Measurements from ENCODE around the gene CLDN12.

Gene CLDN12

DNA sequence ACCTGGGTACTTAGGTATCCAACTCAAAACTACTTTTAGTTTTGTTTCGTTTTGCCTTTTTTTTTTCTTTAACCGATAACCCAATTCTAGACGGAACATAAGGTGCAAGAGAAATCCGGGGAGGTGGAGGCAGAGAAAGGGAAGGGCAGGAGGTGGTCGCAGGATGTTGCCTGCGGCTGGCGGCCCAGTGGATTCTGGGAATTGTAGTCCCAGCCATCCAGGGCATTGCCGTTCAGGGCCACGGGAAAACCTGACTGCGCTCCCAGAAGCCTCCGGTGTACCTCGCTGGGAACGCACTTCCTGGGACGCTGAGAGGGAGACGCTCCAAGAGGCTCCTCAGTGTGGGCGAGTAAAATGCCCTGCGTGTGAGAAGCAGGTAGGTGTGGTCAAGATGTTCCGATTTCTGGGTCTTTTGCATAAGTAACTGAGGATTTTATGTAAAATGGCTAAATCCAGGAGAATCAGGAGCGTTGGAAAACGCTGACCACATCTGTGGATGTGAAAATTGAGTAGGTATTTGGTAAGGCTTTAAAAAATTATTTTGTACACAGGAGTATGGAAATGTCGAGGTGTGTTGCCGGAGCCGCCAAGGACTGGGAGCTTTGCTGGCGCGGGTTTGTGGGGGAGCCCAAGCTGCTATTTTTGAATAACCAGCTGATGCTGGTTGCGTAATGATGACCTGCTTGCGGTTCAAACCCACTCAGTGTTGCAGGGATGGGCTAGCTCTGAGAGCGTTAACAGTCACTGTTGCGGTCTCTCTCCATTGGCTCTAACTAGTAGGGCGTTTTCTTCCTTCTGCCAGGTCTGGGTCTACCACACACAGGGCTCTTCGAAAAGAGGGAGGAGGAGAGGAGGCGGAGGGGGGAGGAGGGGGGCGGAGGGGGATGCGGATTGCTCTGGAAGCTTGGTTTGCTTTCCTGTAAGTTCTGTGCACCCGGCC, at the start of gene CLDN12:
CLDN12 (plus strand) TSS at position 288 of the 940 bp plus-strand sequence. CDS start 9,216 bp downstream, outside the sequence.
- DNase-seq: peak; percentile 94

DNA sequence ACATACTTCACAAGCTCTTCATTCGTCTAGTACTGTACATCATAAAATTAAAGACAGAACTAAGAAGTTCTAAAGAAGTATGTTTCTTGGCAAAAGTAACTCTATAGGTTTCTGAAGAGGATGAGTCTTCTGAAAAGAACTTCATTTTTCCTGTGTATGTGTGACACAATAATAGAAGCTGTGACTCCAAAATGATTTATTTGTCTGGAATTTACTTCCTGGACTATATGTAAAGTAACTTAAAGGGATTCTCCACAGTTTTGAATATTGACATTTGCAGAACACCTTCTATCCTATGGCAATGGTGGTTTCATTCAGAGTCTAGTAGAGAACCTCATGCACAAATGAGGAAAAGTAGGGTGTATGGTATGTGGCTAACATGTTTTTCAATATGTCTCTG, 19.8 kb upstream of the CLDN12 start:
- DNase-seq: no peak

DNA sequence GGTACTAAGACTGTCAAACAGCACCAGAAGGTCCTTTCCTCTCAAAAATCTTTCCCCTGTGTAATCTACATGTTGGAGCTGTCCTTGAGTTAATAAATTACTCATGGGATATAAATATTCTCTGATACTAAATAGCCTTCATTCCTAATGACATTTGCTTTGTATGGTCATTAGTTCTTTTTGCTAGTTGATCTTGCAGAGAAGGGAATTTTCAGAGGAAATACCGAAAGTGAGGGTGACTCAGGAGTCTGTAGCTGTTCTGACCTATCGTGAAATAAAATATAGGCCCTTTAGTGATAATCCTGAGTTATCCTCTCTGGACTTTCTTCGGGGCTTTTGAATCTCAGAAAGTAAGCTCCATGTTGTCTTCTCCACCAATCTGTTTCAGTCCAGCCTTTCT, 19.4 kb upstream of the CLDN12 start:
- no peak for DNase-seq

DNA sequence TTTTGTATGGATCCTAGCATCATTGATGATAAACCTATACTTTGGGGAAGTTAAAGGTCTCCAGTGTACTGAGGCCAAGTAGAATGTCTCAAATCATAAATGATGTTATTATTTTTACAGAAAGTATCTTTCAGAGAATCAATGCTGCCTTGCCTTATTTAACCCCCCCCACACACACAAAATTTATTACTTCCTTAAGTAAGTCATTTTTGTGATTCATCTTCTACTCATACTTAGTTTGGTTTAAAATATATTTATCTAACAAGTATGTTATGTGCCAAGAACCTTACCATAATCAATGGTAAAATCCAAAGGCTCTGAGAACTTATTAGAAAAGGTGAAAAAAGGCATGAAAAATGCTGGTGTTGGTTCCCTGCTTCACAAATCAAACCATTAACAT, 18.8 kb upstream of the CLDN12 start:
- DNase-seq: no peak

DNA sequence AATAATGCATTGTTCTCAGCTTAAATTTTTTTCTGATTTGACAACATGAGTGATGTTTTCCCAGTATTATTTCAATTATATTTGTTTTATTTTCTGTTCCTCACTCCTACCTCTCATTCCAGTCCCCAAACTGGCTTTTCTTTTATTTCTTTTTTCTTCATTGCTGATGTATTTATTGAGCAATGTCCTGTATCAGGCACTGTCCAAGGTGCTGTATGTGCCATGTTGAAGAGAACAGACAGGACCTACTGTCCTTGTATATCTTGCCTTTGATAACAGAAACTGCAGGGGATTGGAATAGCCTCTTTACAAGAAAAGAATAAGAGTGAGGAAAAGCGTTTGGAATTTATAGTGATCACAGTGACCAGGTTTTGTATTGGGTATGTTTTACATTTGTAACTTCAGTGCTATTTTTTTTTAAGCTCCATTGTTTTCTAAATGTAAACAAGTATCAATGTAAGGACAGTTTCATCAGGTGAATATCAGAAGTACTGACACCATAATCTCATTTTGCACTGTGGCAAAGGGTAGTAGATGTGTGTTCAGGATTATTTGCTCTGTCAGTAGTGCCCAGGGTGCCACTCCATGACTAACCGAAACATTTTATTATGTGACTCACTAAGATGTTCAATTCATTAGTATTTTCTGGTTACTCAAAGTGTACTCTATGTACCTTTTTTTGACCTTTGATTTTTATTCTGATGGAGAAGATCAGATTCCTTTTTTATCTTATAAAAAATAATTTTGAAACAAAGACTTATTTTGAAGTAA, 15.6 kb upstream of the CLDN12 start:
- DNase-seq: no peak

DNA sequence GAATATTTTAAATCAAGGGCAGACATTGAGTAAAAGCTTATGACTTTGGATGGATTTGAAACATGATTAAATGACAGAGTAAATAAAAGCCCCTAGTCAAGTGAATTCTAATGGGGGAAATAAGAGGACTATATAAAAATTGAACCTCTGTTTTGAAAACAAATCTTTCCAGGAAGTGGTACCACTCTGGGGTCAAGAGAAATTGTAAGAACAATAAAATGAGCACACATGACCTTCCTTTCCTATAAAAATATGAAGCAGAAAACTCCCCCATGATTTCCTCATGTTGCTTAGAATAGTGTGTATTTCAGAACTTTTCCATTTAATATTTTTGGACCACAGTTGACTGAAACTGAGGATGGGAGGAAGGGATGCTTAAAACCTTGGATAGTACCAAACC, 12.3 kb upstream of the CLDN12 start:
- no peak for DNase-seq

DNA sequence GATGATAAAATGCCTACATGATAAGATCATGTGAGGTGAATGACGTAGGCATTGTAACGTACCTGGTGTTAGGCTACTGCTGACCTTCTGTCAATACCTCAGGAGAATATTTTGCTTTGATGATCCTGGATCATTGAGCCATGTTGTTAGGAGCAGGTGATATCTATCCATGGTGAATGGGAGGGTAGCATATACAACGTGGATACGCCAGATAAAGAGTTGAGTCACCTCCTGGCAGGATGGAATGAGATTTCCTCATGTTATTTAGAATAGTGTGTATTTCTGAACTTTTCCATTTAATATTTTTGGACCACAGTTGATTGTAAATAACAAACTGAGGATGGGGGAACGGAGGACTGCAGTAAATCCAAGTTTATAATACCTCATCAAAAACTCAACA, 11.8 kb upstream of the CLDN12 start:
- DNase-seq: no peak

DNA sequence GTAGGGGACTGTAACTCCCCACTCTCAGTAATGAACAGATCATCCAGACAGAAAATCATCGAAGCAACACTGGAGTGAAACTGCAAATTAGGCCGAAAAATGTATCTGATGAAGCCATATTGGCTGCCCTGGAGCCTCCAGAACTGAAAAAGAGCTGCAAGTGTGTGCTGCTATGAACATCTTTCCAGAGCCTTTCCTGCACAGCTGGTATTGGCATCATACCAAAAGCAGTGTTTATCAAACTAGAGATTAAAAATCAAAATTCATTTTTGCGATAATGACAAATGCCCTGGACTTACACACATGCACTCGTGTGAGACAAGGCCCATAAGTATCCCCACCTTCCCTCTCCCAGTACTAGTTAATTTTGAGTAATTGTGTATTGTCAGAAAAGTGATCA, 6.8 kb upstream of the CLDN12 start:
- DNase-seq: no peak

DNA sequence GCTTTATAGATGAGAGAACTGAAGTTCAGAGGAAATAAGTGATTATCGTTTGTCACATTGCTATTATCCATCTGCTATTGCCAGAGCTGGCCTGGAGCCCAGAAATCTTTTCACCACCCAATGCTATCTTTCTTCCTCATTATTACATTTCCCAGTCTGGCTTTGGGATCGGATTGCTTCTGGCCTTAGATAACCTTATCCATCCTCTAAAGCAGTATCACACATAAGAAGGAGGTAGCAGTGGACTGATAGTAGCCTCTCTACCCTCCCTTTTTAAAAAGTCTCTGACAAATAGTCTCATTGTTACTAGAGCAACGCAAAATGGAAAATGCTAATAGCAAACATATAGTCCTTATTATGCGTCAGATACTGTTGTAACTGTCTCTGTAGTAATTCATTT, 1.3 kb upstream of the CLDN12 start:
- peak; percentile 65 for DNase-seq

DNA sequence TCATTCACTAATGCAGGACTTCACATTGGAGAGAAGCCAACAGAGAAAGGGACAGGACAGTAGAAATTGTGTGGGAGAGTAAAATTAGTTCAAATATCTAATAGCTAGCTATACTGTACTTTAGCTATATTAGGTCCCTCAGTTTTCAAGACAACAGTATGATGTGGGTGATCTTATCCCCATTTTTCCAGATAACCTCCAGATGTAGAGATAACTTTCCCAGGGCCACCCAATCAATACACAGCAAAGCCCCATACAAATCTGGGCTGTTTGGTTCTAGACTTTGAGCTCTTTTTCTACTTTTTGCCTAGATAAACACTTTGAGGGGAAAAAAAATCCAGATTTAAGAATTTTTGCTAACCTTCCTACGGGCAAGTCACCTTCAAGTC, 482 bp upstream of the CLDN12 start:
- DNase-seq: no peak

DNA sequence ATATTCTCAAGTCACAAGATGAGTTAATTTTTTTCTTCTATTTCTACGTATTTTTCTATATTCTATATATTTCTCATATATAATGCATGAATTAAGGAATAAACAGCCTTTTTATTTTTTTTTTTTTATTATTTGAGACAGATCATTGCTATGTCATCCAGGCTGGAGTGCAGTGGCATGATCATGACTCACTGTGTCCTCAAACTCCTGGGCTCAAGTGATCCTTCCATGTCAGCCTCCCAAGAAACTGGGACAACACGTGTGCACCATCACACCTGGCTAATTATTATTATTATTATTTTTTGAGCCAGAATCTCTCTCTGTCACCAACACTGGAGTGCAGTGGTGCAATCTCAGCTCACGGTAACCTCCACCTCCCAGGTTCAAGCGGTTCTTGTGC, 1.5 kb downstream of the CLDN12 start:
- DNase-seq: no peak

DNA sequence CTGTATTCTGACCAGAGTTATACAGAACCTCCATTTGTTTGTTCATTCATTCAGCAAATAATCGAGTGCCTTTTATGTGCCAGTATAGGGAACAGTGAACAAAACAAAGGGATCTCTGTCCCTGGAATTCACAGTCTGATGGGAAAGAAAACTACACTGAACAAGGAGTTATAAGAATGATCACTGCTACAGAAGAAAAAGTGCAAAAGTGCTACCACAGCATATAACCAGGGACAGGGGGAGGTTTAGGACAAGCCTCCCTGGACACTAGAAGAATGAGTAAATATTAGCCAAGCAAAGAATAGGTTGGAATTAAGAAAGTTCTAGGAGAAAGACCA, 4.2 kb downstream of the CLDN12 start:
- DNase-seq: no peak

DNA sequence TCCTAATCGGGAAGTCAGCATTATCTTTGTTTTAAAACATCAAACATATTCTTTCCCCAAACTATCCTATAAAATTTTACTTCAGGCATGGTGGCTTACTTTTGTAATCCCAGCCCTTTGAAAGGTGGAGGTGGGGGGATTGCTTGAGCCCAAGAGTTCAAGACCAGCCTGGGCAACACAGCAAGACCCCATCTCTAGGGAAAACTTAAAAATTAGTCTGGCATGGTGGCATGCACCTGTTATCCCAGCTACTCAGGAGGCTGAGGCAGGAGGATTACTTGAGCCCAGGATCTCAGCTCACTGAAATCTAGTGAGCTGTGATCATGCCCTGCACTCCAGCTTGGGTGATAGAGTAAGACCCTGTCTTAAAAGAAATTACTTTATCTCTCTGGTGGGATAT, 4.9 kb downstream of the CLDN12 start:
- DNase-seq: no peak

DNA sequence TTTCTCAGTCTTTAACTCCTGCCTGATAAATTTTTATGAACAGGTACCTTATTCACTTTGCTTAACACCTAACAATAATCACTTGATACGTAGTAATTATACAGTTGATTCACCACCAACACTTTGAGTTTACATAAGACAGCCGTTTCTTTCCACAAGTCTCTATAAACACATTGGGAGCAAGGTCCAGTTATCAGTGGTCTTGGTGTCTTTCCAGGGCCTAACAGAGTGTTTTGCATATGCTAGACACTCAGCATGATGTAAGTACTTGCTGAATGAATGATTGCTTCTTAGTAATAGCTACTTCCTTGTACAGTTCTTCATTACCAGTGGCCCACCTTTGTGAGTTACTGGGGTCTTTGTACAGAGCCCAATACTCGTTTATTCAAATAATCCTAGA, 6.4 kb downstream of the CLDN12 start:
- no peak for DNase-seq

DNA sequence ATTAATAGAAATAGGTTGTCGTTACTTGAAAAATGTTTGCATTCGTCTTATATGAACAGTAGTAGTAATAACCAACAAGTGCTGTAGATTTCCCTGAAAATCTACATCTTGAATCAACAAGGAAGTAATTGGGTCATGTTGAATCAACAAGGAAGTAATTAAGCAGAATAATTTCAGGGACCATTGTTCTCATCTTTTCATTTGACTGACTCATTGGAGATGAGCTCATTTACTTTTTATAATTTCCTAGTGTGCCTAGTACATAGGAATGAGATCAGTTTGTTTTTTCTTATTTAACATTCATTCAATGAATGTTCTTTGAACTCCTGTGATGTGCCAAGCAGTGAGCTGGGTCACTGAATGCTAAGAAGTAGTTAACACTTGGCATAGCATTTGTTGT, 8.2 kb downstream of the CLDN12 start:
- DNase-seq: no peak

DNA sequence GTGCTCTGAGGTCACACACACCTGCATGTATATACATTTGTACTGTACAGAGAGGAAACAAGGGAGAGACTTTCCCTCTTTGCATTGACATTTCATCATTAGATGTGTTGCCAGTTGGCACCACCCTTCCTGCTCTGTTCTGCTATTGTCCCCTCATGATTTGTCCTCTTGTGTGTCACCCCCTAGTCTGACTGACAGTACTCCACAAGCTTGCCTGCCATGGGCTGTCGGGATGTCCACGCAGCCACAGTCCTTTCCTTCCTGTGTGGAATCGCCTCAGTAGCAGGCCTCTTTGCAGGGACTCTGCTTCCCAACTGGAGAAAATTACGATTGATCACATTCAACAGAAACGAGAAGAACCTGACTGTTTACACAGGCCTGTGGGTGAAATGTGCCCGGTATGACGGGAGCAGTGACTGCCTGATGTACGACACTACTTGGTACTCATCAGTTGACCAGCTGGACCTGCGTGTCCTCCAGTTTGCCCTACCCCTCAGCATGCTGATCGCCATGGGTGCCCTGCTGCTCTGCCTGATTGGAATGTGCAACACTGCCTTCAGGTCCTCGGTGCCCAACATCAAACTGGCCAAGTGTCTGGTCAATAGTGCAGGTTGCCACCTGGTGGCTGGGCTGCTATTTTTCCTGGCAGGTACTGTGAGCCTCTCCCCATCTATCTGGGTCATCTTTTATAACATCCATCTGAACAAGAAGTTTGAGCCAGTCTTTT, 9.4 kb downstream of the CLDN12 start:
- peak; percentile 7 for DNase-seq

DNA sequence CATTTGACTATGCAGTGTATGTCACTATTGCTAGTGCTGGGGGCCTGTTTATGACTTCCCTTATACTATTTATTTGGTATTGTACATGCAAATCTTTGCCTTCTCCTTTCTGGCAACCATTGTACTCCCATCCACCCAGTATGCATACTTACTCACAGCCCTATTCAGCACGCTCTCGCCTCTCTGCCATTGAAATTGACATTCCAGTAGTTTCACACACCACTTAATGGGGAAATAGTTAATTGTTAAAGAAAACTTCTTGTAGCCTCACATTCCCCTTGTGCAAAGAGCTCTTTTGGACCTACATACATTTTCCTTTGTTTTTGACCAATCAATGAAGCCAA, 9.9 kb downstream of the CLDN12 start:
- no peak for DNase-seq

DNA sequence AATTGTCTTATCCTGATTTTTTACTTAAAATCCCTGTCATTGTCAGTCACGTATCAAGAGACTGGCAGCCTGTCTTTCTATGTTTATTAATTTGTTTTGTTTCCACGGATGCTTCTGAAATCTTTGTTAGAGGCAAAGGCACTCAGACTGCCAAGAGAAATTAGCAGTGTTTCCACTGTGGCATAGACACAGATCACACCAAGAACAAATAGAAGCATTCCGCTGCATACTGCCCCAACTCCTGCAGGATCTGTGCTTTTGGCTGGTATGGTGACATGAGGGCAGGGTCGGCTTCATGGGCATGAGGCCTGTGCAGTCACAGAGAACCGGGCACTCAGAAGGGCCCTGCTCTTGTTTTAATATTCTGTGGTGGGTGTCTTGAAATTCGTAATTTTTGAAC, 18.4 kb downstream of the CLDN12 start:
- DNase-seq: no peak

DNA sequence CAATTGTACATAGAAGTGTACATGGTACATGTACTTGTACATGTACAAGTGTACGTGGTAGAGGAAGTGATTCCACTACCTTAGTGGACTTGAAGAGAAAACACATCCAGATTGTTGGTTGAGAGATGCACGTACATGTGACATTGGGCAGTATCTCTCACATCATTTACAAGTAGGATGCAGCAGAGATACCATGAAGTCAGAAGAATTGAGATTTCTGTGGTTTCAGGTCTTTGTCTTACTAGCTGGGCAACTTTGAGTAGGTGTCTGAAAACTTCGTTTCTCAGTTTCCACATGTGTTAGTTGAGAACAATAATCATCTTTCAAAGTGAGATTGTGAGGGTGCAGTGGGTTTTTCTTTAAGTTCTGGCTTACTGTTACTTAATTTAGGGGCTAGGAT, 21.5 kb downstream of the CLDN12 start:
- no peak for DNase-seq

DNA sequence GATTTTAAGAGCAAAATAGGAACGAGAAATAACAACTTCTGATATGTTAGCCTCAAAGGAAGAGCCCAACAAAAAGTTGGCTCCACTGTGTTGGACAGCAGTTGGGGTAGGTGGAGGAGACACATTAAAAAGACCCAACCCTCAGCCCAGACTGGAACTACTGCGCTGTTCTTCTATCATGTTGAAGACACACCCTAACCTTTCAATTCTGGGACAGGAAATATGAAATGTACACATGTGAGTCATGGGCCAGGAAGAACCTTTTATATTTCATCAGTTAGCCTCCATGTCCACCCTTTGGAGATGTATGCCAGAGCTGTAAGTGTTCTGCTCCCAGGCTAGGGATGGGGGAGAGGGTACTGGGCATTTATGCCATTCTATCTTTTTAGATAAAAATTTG, 22.1 kb downstream of the CLDN12 start:
- no peak for DNase-seq

DNA sequence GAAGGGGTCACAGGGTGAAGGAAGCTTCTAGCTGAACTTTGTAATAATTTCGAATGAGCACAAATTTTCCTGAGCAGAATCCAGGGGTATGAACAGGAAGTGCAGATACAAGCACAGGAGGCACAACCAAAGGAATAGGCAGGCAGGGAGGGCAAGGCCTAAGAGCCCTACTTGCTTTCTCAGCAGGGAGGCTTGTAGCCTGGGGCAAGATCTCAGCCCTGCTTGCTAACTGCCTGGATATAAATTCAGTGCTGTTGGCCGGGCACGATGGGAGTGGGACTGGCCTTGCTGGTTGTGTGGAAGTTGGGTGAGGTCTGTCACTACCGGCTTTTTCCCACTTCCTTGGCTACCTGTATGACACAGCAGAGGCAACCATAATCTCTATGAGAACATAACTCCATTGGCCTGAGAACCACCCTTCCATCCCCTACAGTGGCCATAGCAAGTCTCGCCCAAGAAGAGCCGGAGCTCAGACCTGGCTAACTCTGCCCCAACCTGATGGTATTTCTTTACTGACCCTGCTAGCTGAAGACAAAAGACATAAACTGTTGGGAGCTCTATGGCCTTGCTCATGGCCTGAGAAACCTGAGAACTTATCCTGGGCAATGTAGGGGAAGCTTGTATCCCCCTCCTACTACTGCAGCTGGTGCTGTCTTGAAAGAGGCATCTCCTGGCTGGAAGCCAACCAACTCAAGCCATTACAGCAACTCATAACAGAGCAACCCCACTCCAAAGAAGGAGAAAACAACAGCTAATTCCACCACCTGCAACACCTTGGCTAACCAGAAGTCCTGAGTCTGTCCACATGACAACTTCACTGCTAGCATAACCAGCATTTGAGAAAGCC, 27.6 kb downstream of the CLDN12 start:
- DNase-seq: peak; percentile 12

DNA sequence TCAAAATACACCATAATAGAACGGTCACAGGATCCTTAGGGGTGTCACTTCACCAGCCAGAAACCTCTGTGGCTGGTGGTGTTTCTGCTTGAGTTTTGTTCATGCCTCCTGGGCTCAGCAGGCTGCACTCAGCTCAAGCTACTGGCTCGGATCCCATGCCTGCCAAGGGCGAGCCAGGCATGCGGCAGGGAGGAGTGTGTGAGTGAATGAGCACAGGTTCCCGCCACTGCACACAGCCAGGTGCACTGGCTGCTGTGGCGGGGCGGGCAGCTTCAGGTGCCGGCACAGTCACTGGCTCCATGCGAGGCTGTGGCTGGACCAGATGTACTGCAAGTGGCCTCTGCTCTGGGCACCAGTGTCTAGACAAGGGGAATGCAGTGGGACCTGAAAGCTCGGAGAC, 29.5 kb downstream of the CLDN12 start:
- DNase-seq: no peak

DNA sequence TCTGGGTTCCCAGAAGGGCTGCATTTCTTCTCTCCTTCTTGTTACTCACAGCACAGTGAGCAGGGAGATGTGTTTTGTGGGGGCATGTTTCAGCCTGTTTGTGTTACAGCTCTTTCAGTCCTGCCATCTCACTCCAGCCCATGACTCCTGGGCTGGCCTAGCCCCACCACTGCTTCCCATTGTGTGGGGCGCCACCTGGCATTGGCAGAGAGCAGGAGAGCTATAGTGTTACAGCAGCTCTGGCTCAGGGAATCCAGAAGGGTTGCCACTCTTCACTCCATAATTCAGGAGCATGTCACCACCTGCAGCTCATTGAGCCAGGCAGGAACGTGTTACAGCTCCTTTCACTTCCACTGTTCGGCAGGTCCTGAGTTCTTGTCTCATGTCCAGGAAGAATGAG, 30.0 kb downstream of the CLDN12 start:
- DNase-seq: no peak
